ENCODE results near the gene FHIT. TPM values are rescaled to one million over a fixed set of nuclear protein-coding genes. Genes with fewer than 3 reads are reported as not detected.

The FHIT gene
- total and polyA plus RNA-seq, 11 donors = 4.2 to 26.8 (median 16.5) TPM

DNA sequence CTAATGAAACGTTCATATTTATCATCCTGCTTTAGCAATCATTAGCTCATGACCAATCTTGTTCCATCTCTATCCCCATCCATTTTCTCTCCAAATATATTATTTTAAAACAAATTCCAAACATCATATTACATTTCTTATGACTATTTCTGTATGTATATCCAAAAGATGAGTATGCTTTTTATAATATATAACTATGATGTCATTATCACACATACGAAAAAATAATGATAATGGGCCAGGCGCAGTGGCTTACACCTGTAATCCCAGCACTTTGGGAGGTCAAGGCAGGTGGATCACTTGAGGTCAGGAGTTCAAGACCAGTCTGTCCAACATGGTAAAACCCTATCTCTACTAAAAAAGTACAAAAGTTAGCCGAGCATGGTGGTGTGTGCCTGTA is 280.4 kb downstream of the FHIT start:
- Histone ChIP-seq H3K27me3 (no peaks in the 10 kb centered on the region), H3K27ac (no peak overlapping the region), H3K9me3 (peaks cover 0 to 27% (median 8%) of the 10 kb centered on the region in 12 donors), H3K4me1 (no peaks in the 10 kb centered on the region), H3K36me3 (no peaks in the 10 kb centered on the region), H3K4me3 (no peak overlapping the region)
- no peak for TF ChIP-seq POLR2A (IDR thresholded peaks at IDR 0.05)
- no peak for TF ChIP-seq CTCF (IDR thresholded peaks at IDR 0.05)
- intact Hi-C loops (cut with DNase I) = no loop called here
- ATAC-seq (no peak), DNase-seq (no peak)
- WGBS, 4 donors = 89 to 91% (median 90%) methylated on average over 4 of the region's 4 CpGs

DNA sequence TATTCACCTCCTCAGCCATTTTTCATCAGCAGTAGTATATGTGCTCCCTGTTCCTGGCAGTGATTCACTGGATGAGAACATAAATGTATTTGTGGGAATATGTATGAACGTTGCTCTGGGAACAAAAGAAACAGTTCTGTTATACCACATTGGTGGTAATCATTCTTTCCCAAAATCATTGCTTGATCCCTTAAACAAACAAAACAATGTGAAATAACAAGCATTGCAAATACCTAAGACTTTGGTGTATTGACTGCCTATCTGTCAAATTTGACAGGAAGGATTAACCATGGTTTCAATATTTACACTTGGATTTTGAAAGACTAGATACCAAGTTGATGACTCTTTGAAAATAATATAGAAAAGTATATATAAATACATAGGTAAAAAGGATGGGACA is 284.1 kb downstream of the FHIT start:
- Histone ChIP-seq H3K4me1 (no peaks in the 10 kb centered on the region), H3K36me3 (no peaks in the 10 kb centered on the region), H3K27me3 (no peaks in the 10 kb centered on the region), H3K4me3 (no peak overlapping the region), H3K9me3 (peaks cover 0 to 17% (median under 1%) of the 10 kb centered on the region in 12 donors), H3K27ac (no peak overlapping the region)
- 72 to 84% (median 77%) methylated on average over 1 of the region's 1 CpG for WGBS, 4 donors
- DNase-seq (no peak), ATAC-seq (no peak)
- intact Hi-C loops (cut with DNase I) = no loop called here
- TF ChIP-seq POLR2A (IDR thresholded peaks at IDR 0.05) (no peak), CTCF (IDR thresholded peaks at IDR 0.05) (no peak)

DNA sequence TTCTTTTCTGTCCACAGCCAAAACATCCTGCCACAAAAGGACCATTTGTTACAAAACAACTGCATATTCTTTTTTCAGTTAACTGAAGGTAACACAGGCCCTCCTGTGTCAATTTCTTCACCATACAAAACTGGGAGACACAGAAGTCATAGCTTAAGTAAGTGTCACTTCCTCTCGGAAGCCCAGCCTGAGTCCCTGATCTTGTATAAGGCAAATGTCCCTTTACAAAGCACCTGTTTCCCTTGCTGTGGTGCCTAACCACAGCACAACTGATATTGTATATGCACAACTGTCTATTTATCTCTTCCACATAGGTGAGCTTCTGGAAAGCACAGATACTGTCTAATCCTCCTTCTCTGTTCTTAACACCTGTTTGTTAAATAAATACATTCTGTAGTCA is 293.7 kb downstream of the FHIT start:
- H3K9me3 ChIP-seq = peaks cover 0 to 47% (median 12%) of the 10 kb centered on the region in 12 donors
- H3K27ac ChIP-seq = no peak overlapping the region
- H3K4me1 ChIP-seq = peaks cover 0 to 3% (median 0%) of the 10 kb centered on the region in 12 donors
- DNase-seq (no peak), ATAC-seq (no peak)
- 73 to 85% (median 80%) methylated on average over 1 of the region's 1 CpG for WGBS, 4 donors
- intact Hi-C loops (cut with DNase I) = no loop called here
- TF ChIP-seq POLR2A (IDR thresholded peaks at IDR 0.05) (no peak), CTCF (IDR thresholded peaks at IDR 0.05) (no peak)
- H3K36me3 ChIP-seq = no peaks in the 10 kb centered on the region
- H3K4me3 ChIP-seq = no peak overlapping the region
- no peaks in the 10 kb centered on the region for H3K27me3 ChIP-seq

- no peaks in the 10 kb centered on the region for H3K36me3 ChIP-seq
- no peak overlapping the region for H3K27ac ChIP-seq
- DNase-seq (no peak), ATAC-seq (no peak)
- TF ChIP-seq CTCF (IDR thresholded peaks at IDR 0.05) (no peak), POLR2A (IDR thresholded peaks at IDR 0.05) (no peak)
- H3K4me3 ChIP-seq = no peak overlapping the region
- 83 to 91% (median 87%) methylated on average over 4 of the region's 4 CpGs for WGBS, 4 donors
- H3K9me3 ChIP-seq = peaks cover 0 to 42% (median 12%) of the 10 kb centered on the region in 12 donors
- H3K4me1 ChIP-seq = peaks cover 0 to 3% (median 0%) of the 10 kb centered on the region in 12 donors
- no peaks in the 10 kb centered on the region for H3K27me3 ChIP-seq
- intact Hi-C loops (cut with DNase I) = no loop called here
Observed at GRCh38 chr3:60956729-60957128, 294.5 kb downstream of the FHIT start.
